ENCODE results near the gene BEST1. TPM values are rescaled to one million over a fixed set of nuclear protein-coding genes. Genes with fewer than 3 reads are reported as not detected.

BEST1 gene
- polyA plus RNA-seq, 2 of the 4 experiments (the other 2 are of a cell fraction) = 1.2 to 1.9 TPM

GRCh38 chr11:61956191-61957020, 6.3 kb downstream of the BEST1 start:
- H3K4me2 ChIP-seq = no peak overlapping the region

GRCh38 chr11:61957021-61957770, 7.0 kb downstream of the BEST1 start:
- no peak for ATAC-seq
- no peak overlapping the region for H3K4me2 ChIP-seq
- H3K9me3 ChIP-seq = no peaks in the 10 kb centered on the region
- H3K4me1 ChIP-seq = peaks cover 61% of the 10 kb centered on the region
- H3K27ac ChIP-seq = peak overlapping the region; percentile 80 to 88; a peak in 2 of 6 replicates
- H3K4me3 ChIP-seq = no peak overlapping the region
- ChIA-PET CTCF (interaction anchor here (0.6 to 8.0 kb wide), 8 partner anchors 7 to 160 kb away, joined by 3 to 101 read pairs (median 4); partner anchors contain the start of gene BEST1), POLR2A (interaction anchor here (1.0 kb wide), 1 partner anchor 10 kb away, joined by 3 read pairs; the partner anchor contains the start of gene FTH1)
- 73% methylated on average over 7 of the region's 7 CpGs for WGBS (ENCODE audit: missing lambda C conversion rate)
- no peak for TF ChIP-seq HOXB5 (CRISPR knock-in tag; IDR thresholded peaks at IDR 0.05)
- no peak for TF ChIP-seq REST (IDR thresholded peaks at IDR 0.05)
- TF ChIP-seq NR3C1 (IDR thresholded peaks at IDR 0.05) = no peak
- no peak for TF ChIP-seq ZNF302 (CRISPR knock-in tag; IDR thresholded peaks at IDR 0.05)
- TF ChIP-seq FOSB (CRISPR knock-in tag; IDR thresholded peaks at IDR 0.05) = no peak
- no peak for TF ChIP-seq TFCP2L1 (CRISPR knock-in tag; IDR thresholded peaks at IDR 0.05)
- no peak for TF ChIP-seq NFE2L2 (conservative IDR thresholded peaks at IDR 0.05; ENCODE audit: low read length)
- TF ChIP-seq CEBPB (IDR thresholded peaks at IDR 0.05) = no peak
- TF ChIP-seq RFX5 (IDR thresholded peaks at IDR 0.05) = no peak
- no peak for TF ChIP-seq RNF2 (IDR thresholded peaks at IDR 0.05; ENCODE audit: borderline replicate concordance, low read depth)
- TF ChIP-seq EHF (CRISPR knock-in tag; IDR thresholded peaks at IDR 0.05) = no peak
- TF ChIP-seq EP300 (IDR thresholded peaks at IDR 0.05) = no peak
- no peak for TF ChIP-seq EHMT2 (IDR thresholded peaks at IDR 0.05; ENCODE audit: low read depth)
- TF ChIP-seq BHLHE40 (IDR thresholded peaks at IDR 0.05; ENCODE audit: low read depth, low read length) = no peak
- no peak for TF ChIP-seq PBX3 (IDR thresholded peaks at IDR 0.05)
- no peak for DNase-seq (ENCODE audit: low read depth in 1 of 2, low spot score in 1 of 2)
- no peak for FAIRE-seq

More at GRCh38 chr11:61956191-61957020, 6.3 kb downstream of the BEST1 start:
- no peak for FAIRE-seq
- 88% methylated on average over 20 of the region's 20 CpGs for WGBS (ENCODE audit: missing lambda C conversion rate)
- CTCF ChIA-PET = interaction anchor here (0.6 to 5.2 kb wide), 5 partner anchors 86 to 159 kb away, joined by 3 to 34 read pairs (median 5); no protein-coding TSS in a partner anchor
- TF ChIP-seq HOXA7 (CRISPR knock-in tag; IDR thresholded peaks at IDR 0.05) (no peak), CTCF (IDR thresholded peaks at IDR 0.05) (no peak), POLR2A (IDR thresholded peaks at IDR 0.05; ENCODE audit: low read length) (no peak), MYC (IDR thresholded peaks at IDR 0.05; ENCODE audit: borderline replicate concordance, low read length) (no peak), EP300 (IDR thresholded peaks at IDR 0.05) (no peak), FOSL2 (IDR thresholded peaks at IDR 0.05) (no peak), FOSL2 (CRISPR knock-in tag; IDR thresholded peaks at IDR 0.05) (no peak), ELK1 (IDR thresholded peaks at IDR 0.05; ENCODE audit: low read depth, low read length) (no peak), FOSB (CRISPR knock-in tag; IDR thresholded peaks at IDR 0.05) (no peak), RAD21 (conservative IDR thresholded peaks at IDR 0.05 in 1 of 2, IDR thresholded peaks at IDR 0.05 in 1 of 2) (no peak), ZNF302 (CRISPR knock-in tag; IDR thresholded peaks at IDR 0.05) (no peak), HEYL (CRISPR knock-in tag; IDR thresholded peaks at IDR 0.05) (no peak), SREBF2 (IDR thresholded peaks at IDR 0.05) (no peak), CBX2 (IDR thresholded peaks at IDR 0.05; ENCODE audit: borderline replicate concordance, low read depth) (no peak), KDM1A (IDR thresholded peaks at IDR 0.05; ENCODE audit: low read depth) (no peak)
- Histone ChIP-seq H3K9me3 (no peaks in the 10 kb centered on the region), H3K4me1 (peaks cover 53% of the 10 kb centered on the region), H3K4me3 (no peak overlapping the region), H3K27ac (peak overlapping the region; percentile 80 to 88; a peak in 5 of 6 replicates)
- POLR2A ChIA-PET = interaction anchor here (1.0 kb wide), 1 partner anchor 11 kb away, joined by 3 read pairs; the partner anchor contains the start of gene FTH1
- DNase-seq (ENCODE audit: low read depth in 1 of 2, low spot score in 1 of 2) = no peak
- ATAC-seq = no peak

Data from A549 (cell line).